Adrenal gland (tissue), 5 donors: ENCODE data around the gene SLC25A23.

Experiments
- CTCF ChIP-seq, 6 experiments: fragments of 450-650 bp in 4 of 6; fragments of 200-600 bp in 2 of 6; sonication (generic) in 1 of 6; IDR thresholded peaks; 1 replicate in 5 of 6; 2 replicates in 1 of 6; pipeline versions ENCODE4 v1.5.1 to v1.8.0; 2016 to 2021; ENCODE audit warnings: antibody characterized with exemption in 6 of 6, mild to moderate bottlenecking in 2 of 6, moderate library complexity in 1 of 6
- POLR2A ChIP-seq, 2 donors: fragments of 450-650 bp; IDR thresholded peaks; one replicate each; pipeline ENCODE4 v1.6.1; 2017; ENCODE audit warnings: antibody characterized with exemption in 2 of 2, mild to moderate bottlenecking in 2 of 2, moderate library complexity in 1 of 2
- donor health status: DM: no; HTN: no; CAD: no.

- TF ChIP-seq CTCF (IDR thresholded peaks at IDR 0.05) (no peak), POLR2A (IDR thresholded peaks at IDR 0.05) (no peak)
These were observed 34.5 kb downstream of the SLC25A23 start for GRCh38 chr19:6424939-6425731.
